Aorta (tissue), 5 donors: ENCODE measurements around the gene GARIN5B. TPM values are rescaled to one million over a fixed set of nuclear protein-coding genes. Genes with fewer than 3 reads are reported as not detected.

Experiments
- ATAC-seq: fragments of 200-7000 bp; cut with Tn5 transposase; one replicate; pipeline ENCODE4 v1.9.1; 2022; ENCODE audit warnings: moderate library complexity; ENCODE audit not compliant: low FRiP score
- DNase-seq, 2 donors: peaks; one replicate each; pipeline ENCODE4 v3.0.0-alpha.2; 2020
- H3K27ac ChIP-seq, 2 donors: one replicate each; pipeline ENCODE4 v1.5.1; 2013; ENCODE audit warnings: low read length in 2 of 2, mild to moderate bottlenecking in 2 of 2, moderate library complexity in 2 of 2, control low read depth in 1 of 2, inconsistent platforms in 1 of 2, low read depth in 1 of 2
- H3K27me3 ChIP-seq, 2 donors: one replicate each; pipeline ENCODE4 v1.6.1; 2013; ENCODE audit warnings: control low read depth in 1 of 2, low read length in 1 of 2, mild to moderate bottlenecking in 1 of 2, moderate library complexity in 1 of 2; ENCODE audit not compliant: insufficient read depth in 2 of 2, control insufficient read depth in 1 of 2
- H3K36me3 ChIP-seq, 2 donors: one replicate each; pipeline ENCODE4 v1.6.1; 2013; ENCODE audit warnings: control low read depth in 1 of 2, low read length in 1 of 2, mild to moderate bottlenecking in 1 of 2; ENCODE audit not compliant: insufficient read depth in 2 of 2, control insufficient read depth in 1 of 2
- H3K4me1 ChIP-seq, 2 donors: one replicate each; pipeline ENCODE4 v1.6.1; 2013; ENCODE audit warnings: low read length in 2 of 2, control low read depth in 1 of 2, mild to moderate bottlenecking in 1 of 2, moderate library complexity in 1 of 2; ENCODE audit not compliant: insufficient read depth in 2 of 2, control insufficient read depth in 1 of 2
- H3K4me3 ChIP-seq, 2 donors: one replicate each; pipeline ENCODE4 v1.5.1; 2013; ENCODE audit warnings: low read length in 2 of 2, control low read depth in 1 of 2, mild to moderate bottlenecking in 1 of 2
- H3K9me3 ChIP-seq: one replicate; pipeline ENCODE4 v1.6.1; 2013; ENCODE audit warnings: mild to moderate bottlenecking, low read length; ENCODE audit not compliant: control insufficient read depth
- WGBS, 2 donors: extraction: QIAGEN DNeasy Blood & Tissue Kit; methylation state at CpG; one replicate each; pipeline ENCODE4 v1.1.7; 2013; 5-methylcytosine and 5-hydroxymethylcytosine counted together
- intact Hi-C, 2 donors: fragments of 100-400 bp; cut with DNase I; formaldehyde crosslinking; loops; one replicate each; pipeline versions ENCODE4 v1.14.2 to v1.15.0; 2022
- polyA plus RNA-seq, 2 donors: library from polyadenylated mRNA; stranded (reverse); fragments of 200-250 nt; gene quantifications; one replicate each; pipeline ENCODE4 v1.2.3, GENCODE V29; 2013
- total RNA-seq, 2 donors: library from RNA; stranded (reverse); fragmentation: NEBNext Ultra II Directional; extraction: Animal tissue kit (Norgen Biotek cat#: 25700); gene quantifications; one replicate each; pipeline ENCODE4 v1.2.1, GENCODE V29; 2021
- donor health status: healthy with polysubstance abuse.
- donor health status: Bipolar disorder and iron deficiency.
- donor health status: DM: no; HTN: no; CAD: no.
- donor health status: DM: no; HTN: no; CAD: no.
- donor health status: DM: yes; HTN: yes; CAD: no.

GARIN5B gene
- total and polyA plus RNA-seq, 4 donors: not detected

DNA sequence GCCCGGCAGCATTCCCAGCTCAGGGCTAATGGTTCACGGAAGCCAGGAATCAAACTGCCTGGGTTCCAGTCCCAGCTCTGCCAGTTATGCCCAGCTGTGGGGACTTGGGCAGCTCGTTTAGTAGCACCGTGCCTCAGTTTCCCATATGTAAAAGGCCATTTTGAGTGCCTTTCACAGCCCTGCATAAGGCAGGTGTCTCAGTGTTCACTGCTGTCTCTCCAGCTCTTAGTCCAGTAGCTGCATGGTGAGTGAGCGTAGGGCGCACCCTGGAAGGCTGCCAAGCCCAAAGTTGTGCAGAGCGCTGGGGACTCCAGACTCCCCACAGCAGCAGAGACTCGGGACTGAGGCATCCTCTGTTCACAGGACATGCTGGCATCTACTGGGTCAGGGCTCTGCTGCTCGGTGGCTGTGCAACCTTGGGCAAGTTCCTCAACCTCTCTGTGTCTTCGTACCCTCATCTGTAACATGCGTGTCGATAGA, 28.2 kb upstream of the GARIN5B start:
- no peak for DNase-seq
- Histone ChIP-seq H3K9me3 (no peaks in the 10 kb centered on the region), H3K36me3 (no peaks in the 10 kb centered on the region), H3K27ac (no peak overlapping the region), H3K4me1 (no peaks in the 10 kb centered on the region), H3K4me3 (no peak overlapping the region), H3K27me3 (no peaks in the 10 kb centered on the region)
- intact Hi-C loops: no loop called here
- WGBS, 2 donors: 75 to 78% methylated on average over 12 of the region's 12 CpGs
- ATAC-seq: no peak

DNA sequence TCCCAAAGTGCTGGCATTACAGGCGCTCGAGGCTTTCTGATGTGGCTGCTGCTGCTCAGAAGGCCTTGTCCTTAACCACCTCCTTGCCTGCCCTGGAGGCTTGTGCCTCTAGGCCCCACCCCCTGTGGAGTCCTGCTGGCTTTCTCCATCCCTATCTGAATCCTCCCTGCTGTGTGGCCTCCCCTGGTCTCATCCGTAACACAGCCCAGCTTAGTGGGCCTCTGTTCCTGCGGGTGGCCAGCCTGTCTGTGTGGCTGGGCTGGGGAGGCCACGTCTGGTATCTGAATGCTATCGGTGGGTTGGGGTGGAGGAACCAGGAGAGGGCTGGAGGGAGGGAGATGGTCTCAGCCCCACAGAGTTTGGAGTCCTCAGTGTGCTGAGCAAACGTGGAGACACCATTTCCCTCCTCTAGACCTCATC, 27.4 kb upstream of the GARIN5B start:
- Histone ChIP-seq H3K27me3 (peaks cover 0 to 2% of the 10 kb centered on the region in 2 donors), H3K27ac (no peak overlapping the region), H3K9me3 (no peaks in the 10 kb centered on the region), H3K36me3 (no peaks in the 10 kb centered on the region), H3K4me1 (no peaks in the 10 kb centered on the region), H3K4me3 (no peak overlapping the region)
- ATAC-seq (no peak), DNase-seq (no peak)
- intact Hi-C loops: no loop called here
- 70 to 72% methylated on average over 7 of the region's 7 CpGs for WGBS, 2 donors

DNA sequence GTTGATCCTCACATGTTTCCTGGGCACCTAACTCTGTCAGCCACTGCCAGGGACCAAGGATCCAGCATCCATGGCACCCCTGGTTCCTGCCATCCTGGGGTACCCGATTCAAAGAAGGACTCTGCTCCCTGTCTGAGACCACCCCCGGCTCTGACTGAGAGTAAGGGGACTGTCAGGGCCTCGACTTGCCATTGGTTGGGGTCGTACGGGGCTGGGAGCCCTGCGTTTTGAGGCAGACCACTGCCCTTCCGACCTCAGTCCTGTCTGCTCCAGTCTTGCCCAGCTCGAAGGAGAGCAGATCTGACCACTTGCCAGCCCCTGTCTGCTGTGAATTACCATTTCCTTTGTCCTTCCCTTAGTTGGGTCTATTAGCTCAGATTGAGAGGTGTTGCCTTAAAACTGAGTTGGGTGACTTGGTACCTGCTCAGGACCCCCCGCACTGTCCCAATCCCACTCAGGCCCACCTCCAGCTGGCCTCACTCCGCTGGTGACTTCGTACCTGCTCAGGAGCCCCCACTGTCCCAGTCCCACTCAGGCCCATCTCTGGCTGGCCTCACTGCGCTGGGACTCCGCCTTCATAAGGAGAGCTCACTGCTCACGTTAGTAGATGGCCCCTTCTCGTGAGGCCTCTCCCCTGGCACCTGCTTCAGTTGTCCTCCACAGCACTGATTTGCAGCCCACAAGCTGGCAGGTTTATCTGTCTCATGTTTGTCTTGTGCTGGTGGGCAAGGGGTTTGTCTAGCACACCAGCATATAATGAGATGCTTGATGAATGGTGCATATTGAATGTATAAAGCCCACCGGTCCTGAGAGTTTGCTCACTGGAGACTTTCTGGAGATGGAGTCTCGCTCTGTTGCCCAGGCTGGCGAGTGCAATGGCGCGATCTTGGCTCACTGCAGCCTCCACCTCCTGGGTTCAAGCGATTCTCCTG, 26.6 kb upstream of the GARIN5B start:
- peak in 1 of 2 donors; percentile 73 for DNase-seq
- 77 to 78% methylated on average over 21 of the region's 21 CpGs for WGBS, 2 donors
- no peak overlapping the region for H3K4me3 ChIP-seq
- H3K36me3 ChIP-seq: no peaks in the 10 kb centered on the region
- intact Hi-C loops: no loop called here
- no peak overlapping the region for H3K27ac ChIP-seq
- peaks cover 0 to 2% of the 10 kb centered on the region in 2 donors for H3K27me3 ChIP-seq
- H3K4me1 ChIP-seq: no peaks in the 10 kb centered on the region
- no peak for ATAC-seq
- no peaks in the 10 kb centered on the region for H3K9me3 ChIP-seq

DNA sequence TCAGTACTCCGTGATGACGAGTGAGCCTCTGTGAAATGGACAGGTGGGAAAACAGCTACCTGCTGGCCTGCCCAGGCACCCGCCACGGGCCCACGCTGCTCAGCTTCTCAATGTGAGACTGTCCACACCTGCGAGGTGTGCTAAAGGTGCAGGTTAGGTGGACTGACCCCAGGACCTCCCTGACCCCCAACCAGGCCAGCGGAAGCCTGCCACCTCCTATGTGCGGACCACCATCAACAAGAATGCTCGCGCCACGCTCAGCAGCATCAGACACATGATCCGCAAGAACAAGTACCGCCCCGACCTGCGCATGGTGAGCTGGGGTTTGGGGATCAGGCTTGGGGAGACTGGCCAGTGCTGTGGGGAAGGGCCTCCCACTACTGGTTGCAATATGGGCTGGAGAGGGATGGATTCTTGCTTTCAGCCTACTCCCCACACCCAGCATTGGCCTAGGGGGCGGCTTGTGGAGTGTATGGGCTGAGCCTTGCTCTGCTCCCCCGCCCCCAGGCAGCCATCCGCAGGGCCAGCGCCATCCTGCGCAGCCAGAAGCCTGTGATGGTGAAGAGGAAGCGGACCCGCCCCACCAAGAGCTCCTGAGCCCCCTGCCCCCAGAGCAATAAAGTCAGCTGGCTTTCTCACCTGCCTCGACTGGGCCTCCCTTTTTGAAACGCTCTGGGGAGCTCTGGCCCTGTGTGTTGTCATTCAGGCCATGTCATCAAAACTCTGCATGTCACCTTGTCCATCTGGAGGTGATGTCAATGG, 24.9 kb upstream of the GARIN5B start:
- H3K4me3 ChIP-seq: no peak overlapping the region
- H3K27ac ChIP-seq: no peak overlapping the region
- WGBS, 2 donors: 82 to 83% methylated on average over 24 of the region's 24 CpGs
- intact Hi-C loops: no loop called here
- H3K27me3 ChIP-seq: peaks cover 0 to 2% of the 10 kb centered on the region in 2 donors
- no peak for DNase-seq
- no peaks in the 10 kb centered on the region for H3K9me3 ChIP-seq
- H3K36me3 ChIP-seq: no peaks in the 10 kb centered on the region
- ATAC-seq: no peak
- H3K4me1 ChIP-seq: no peaks in the 10 kb centered on the region

DNA sequence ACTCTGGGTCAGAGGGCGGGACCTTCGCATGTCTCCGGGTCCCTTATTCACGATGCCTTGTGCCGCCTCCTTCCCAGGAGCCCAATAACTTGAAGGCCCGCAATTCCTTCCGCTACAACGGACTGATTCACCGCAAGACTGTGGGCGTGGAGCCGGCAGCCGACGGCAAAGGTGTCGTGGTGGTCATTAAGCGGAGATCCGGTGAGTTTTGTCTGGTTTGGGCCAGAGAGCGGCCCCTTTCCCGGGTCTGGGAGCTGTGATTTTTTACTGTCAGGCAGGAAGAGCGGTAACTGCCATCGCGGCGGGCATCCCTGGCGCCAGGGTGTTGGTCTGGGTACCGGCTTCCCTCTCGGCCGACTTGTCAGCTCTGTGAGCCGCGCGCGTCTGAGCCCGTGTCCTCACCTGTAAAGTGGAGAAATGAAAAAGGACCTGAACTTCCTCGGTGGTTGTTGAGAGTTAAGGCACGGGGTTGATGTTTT, 23.5 kb upstream of the GARIN5B start:
- intact Hi-C loops: no loop called here
- ATAC-seq (no peak), DNase-seq (no peak)
- no peaks in the 10 kb centered on the region for H3K4me1 ChIP-seq
- no peaks in the 10 kb centered on the region for H3K9me3 ChIP-seq
- H3K36me3 ChIP-seq: no peaks in the 10 kb centered on the region
- WGBS, 2 donors: 1 to 2% methylated on average over 33 of the region's 33 CpGs
- H3K4me3 ChIP-seq: peak overlapping the region; percentile 66 to 76
- H3K27ac ChIP-seq: no peak overlapping the region
- H3K27me3 ChIP-seq: peaks cover 0 to 2% of the 10 kb centered on the region in 2 donors

DNA sequence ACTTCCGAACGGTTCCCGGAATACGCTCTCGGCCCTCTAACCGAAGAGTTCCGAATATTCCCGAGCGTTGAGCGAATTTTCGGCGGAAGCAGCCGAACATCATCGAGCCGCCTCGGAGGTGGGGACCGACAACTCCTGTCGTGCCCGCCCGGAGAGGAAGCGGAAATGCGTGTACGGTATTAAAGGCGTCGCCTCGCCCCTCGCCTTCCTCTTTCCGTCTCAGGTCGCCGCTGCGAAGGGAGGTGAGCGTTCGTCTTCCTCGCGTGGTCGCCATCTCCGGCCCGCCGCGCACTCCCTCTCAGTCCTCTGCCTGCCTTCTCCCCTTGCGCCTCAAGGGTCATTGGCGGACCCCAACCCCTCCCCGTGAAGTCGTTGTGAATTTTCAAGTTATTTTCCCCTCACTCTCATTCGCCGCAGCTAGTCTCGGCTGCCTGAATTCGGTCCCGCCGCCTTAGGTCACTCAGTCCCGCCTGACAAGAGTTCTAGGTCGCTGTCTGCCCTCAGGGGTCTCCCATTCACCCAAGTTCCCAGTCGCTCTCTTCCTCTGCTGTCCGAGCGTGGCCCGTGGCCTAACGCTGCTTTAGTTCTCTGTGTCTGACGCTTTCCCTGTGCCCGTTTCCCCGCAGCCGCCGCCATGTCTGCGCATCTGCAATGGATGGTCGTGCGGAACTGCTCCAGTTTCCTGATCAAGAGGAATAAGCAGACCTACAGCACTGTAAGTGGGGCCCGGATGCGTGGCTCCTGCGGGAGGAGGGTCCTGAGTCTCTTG, 22.8 kb upstream of the GARIN5B start, which contains the start of gene RPL28:
Gene RPL28 (plus strand): TSS at position 209 of the 769 bp plus-strand sequence. CDS start 426 bp downstream, at position 635.
- 0% methylated on average over 68 of the region's 68 CpGs for WGBS, 2 donors
- peak within 1 kb of the TSS; percentile 66 to 76 for H3K4me3 ChIP-seq
- no peaks in the 10 kb centered on the region for H3K36me3 ChIP-seq
- H3K4me1 ChIP-seq: no peaks in the 10 kb centered on the region
- no peaks in the 10 kb centered on the region for H3K9me3 ChIP-seq
- intact Hi-C loops: loop anchor here in 1 of 2 donors (1.0 to 2.0 kb wide), 4 partner anchors 21 to 105 kb away; partner anchors contain the start of genes HSPBP1, KMT5C and UBE2S
- peaks cover 0 to 2% of the 10 kb centered on the region in 2 donors for H3K27me3 ChIP-seq
- ATAC-seq (peak; percentile 96), DNase-seq (peak; percentile 98 to 99)
- peak within 1 kb of the TSS in 1 of 2 donors; percentile 87 for H3K27ac ChIP-seq

DNA sequence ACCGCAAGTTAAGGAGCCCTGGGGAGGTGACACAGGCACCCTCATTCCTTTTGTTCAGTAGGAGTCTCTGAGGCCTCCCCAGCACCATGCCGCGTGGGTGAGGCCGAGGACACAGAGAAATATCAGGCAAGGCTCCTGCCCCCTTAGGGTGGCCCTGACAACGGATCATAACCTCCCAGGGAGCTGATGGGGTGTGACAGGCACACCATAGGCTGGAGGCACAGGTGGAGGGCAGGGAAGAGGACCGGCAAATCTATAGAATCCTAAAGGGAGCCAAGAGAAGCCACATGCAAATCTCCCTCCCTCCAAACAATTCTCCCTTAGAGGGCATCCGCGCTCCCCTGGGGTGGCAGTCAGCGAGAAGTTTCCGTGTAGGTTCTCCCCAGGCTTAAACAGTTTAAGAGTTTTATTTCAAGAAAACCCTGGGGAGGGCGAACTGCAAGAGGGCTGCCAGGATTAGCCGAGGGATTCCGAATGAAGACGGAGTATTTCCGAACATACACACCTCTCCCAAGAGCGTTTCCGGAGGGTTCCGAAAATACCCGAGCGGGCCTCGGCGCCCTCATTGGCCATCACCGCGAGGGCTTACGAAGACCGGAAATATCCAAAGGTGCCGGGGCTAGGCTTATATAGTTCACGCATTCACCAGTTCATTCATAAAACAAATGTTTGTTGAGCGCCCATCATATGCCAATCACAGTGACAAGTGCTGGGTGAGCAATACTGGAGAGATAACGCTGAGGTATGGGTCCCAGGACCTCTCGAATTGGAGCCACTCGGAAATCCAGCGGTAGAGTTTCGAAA, 22.1 kb upstream of the GARIN5B start:
- Histone ChIP-seq H3K27me3 (peaks cover 0 to 2% of the 10 kb centered on the region in 2 donors), H3K4me3 (peak overlapping the region in 1 of 2 donors; percentile 7), H3K36me3 (no peaks in the 10 kb centered on the region), H3K4me1 (no peaks in the 10 kb centered on the region), H3K9me3 (no peaks in the 10 kb centered on the region), H3K27ac (peak overlapping the region in 1 of 2 donors; percentile 87)
- intact Hi-C loops: loop anchor here (1.0 to 5.0 kb wide), 5 partner anchors 22 to 104 kb away; partner anchors contain the start of genes HSPBP1 (in 1 of the 2), KMT5C (in 1 of the 2) and UBE2S (in 1 of the 2)
- WGBS, 2 donors: 4 to 6% methylated on average over 34 of the region's 34 CpGs
- DNase-seq (peak; percentile 98), ATAC-seq (peak; percentile 94)
